ENCODE data around the gene TYMS. TPM values are rescaled to one million over a fixed set of nuclear protein-coding genes. Genes with fewer than 3 reads are reported as not detected.

The TYMS gene
- total and polyA plus RNA-seq, 10 donors: 4.4 to 24.7 (median 14.4) TPM

GRCh38 chr18:622289-622688 is 35.2 kb upstream of the TYMS start:
- Histone ChIP-seq H3K9me3 (no peaks in the 10 kb centered on the region), H3K4me1 (peaks cover 0 to 3% (median 0%) of the 10 kb centered on the region in 6 donors), H3K36me3 (no peaks in the 10 kb centered on the region), H3K27me3 (replicated peaks in 1 of 7) (peaks cover 0 to 7% (median 0%) of the 10 kb centered on the region in 7 donors), H3K4me3 (no peak overlapping the region), H3K27ac (no peak overlapping the region)
- TF ChIP-seq CTCF (IDR thresholded peaks at IDR 0.05 in 8 of 11, conservative IDR thresholded peaks at IDR 0.05 in 3 of 11): no peak
- no peak for TF ChIP-seq POLR2A (IDR thresholded peaks at IDR 0.05)
- no peak for TF ChIP-seq POLR2AphosphoS5 (IDR thresholded peaks at IDR 0.05)
- DNase-seq: no peak
- intact Hi-C loops (cut with DNase I; ENCODE audit: low total_unique reads): no loop called here
- 79 to 90% (median 79%) methylated on average over 6 of the region's 6 CpGs for WGBS, 5 donors

- H3K9me3 ChIP-seq: no peaks in the 10 kb centered on the region
- peaks cover 0 to 7% (median 0%) of the 10 kb centered on the region in 7 donors for H3K27me3 ChIP-seq (replicated peaks in 1 of 7)
- no peak for DNase-seq
- no peak overlapping the region for H3K27ac ChIP-seq
- TF ChIP-seq POLR2AphosphoS5 (IDR thresholded peaks at IDR 0.05): no peak
- TF ChIP-seq CTCF (IDR thresholded peaks at IDR 0.05 in 8 of 11, conservative IDR thresholded peaks at IDR 0.05 in 3 of 11): peak in 10 of 11 experiments; percentile 14 to 81 (median 63)
- no peak for TF ChIP-seq POLR2A (IDR thresholded peaks at IDR 0.05)
- WGBS, 5 donors: 66 to 72% (median 67%) methylated on average over 11 of the region's 11 CpGs
- H3K4me1 ChIP-seq: peaks cover 0 to 3% (median 0%) of the 10 kb centered on the region in 6 donors
- H3K36me3 ChIP-seq: no peaks in the 10 kb centered on the region
- no peak overlapping the region for H3K4me3 ChIP-seq
- intact Hi-C loops (cut with DNase I; ENCODE audit: low total_unique reads): no loop called here
Observed at GRCh38 chr18:623761-624620, 33.5 kb upstream of the TYMS start.

DNA sequence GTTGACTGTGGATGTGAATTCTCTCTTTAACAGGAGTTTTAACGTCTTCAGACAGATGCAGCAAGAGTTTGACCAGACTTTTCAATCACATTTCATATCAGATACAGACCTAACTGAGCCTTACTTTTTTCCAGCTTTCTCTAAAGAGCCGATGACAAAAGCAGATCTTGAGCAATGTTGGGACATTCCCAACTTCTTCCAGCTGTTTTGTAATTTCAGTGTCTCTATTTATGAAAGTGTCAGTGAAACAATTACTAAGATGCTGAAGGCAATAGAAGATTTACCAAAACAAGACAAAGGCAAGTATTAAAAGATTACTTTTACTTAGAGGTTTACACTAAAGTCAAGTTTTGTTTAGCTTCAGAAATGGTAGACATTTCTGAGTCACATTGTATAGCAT is 30.2 kb upstream of the TYMS start:
- Histone ChIP-seq H3K4me1 (peaks cover 0 to 3% (median 0%) of the 10 kb centered on the region in 6 donors), H3K4me3 (no peak overlapping the region), H3K27me3 (replicated peaks in 1 of 7) (peaks cover 0 to 9% (median 0%) of the 10 kb centered on the region in 7 donors), H3K27ac (no peak overlapping the region), H3K36me3 (no peaks in the 10 kb centered on the region), H3K9me3 (no peaks in the 10 kb centered on the region)
- intact Hi-C loops (cut with DNase I; ENCODE audit: low total_unique reads): loop anchor here (5.0 kb wide), 1 partner anchor 205 kb away; no protein-coding TSS in a partner anchor
- TF ChIP-seq POLR2AphosphoS5 (IDR thresholded peaks at IDR 0.05): no peak
- TF ChIP-seq POLR2A (IDR thresholded peaks at IDR 0.05): no peak
- DNase-seq: no peak
- 63 to 85% (median 73%) methylated on average over 2 of the region's 2 CpGs for whole genome bisulfite sequencing, 5 donors

DNA sequence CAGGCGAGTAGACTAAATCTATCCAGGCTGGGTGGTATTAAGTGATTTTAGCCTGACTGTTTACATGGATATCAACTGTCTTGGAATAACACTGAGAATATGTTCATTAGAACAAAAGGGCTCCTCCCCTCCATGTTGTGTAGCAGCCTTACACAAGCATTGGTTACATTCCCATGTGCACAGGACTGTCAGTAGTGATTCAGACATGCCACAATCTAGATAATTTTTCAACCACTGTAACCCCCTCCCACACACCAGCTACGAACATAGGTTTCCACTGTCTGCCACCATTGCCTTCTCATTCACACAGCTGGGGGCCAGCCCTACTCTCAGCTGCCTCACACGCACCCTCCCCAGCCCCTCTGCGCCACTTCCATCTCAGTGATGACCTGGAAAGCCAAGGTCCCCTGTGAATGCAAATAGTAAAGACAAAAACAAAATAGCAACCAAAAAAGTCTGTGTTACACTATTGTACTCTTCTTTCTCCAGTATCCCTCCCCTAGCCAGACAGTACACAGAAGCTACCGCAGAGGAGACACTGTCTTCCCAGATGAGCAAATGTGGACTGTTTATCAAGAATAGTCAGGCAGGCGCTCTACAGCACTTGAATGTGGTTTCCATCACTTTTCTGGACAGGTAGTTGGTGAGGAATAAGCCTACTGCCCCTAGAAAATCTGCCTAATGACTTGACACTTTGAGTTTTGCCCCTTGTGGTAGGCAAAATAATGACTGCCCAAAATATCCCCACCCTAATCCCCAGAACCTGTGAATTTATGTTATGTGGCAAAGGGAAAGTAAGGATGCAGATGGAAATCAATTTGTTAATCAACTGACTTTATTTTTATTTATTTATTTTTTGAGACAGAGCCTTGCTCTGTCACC is 27.9 kb upstream of the TYMS start:
- 80 to 94% (median 87%) methylated on average over 6 of the region's 6 CpGs for WGBS, 5 donors
- Histone ChIP-seq H3K4me1 (no peaks in the 10 kb centered on the region), H3K27me3 (replicated peaks in 1 of 7) (peaks cover 0 to 4% (median 0%) of the 10 kb centered on the region in 7 donors), H3K36me3 (no peaks in the 10 kb centered on the region), H3K9me3 (no peaks in the 10 kb centered on the region), H3K27ac (no peak overlapping the region), H3K4me3 (no peak overlapping the region)
- TF ChIP-seq POLR2AphosphoS5 (IDR thresholded peaks at IDR 0.05): no peak
- TF ChIP-seq POLR2A (IDR thresholded peaks at IDR 0.05): no peak
- intact Hi-C loops (cut with DNase I; ENCODE audit: low total_unique reads): loop anchor here (5.0 kb wide), 1 partner anchor 203 kb away; no protein-coding TSS in a partner anchor
- no peak for DNase-seq
